GM18505 (cell line): Measurements from ENCODE around the gene TSHZ2.
"Not testable (repeated sequence)": the region's sequence is repeated elsewhere in the genome, so short reads cannot be mapped to it uniquely, and the experiment has no call there.

Source experiments
- ATAC-seq: cut with Tn5 transposase; IDR thresholded peaks from one replicate; pipeline ENCODE4 v1.9.1; 2021; ENCODE audit not compliant: unreplicated experiment
- POLR2A ChIP-seq: IDR thresholded peaks from 4 replicates; pipeline ENCODE4 v1.6.1; 2011; ENCODE audit warnings: borderline replicate concordance; ENCODE audit not compliant: insufficient read depth, insufficient read length; ENCODE audit errors: extremely low read depth

Gene TSHZ2

DNA sequence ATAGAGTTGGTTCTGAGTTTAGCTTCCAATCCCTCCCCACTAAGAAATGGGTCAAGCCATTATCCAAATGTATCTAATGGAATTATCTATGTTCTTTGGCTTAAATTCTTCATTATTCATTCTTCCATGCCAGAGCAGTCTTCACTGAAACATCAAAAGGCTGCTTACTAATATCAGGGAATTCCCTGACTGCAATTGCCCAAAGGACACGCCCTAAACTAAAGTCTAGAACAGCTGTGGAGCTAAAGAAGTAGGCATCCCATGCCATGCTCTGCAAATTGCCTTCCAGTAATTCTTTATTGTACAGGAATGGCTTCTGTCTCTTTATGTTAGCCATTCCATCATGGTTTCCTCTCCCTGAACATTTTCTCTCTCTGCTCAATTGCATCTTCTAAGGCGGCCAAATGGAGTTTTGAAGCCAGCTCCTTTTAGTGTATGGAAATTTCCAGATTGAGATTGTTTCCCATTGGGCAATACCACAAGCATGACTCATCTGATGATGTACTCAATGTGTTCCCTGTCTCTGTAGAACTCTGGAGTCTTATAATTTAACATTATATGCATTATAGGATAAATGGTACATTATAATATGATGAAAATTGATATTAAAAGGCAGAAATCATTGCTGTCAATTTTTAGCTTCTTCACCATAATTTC, 28.8 kb upstream of the TSHZ2 start:
- no peak for ATAC-seq
- TF ChIP-seq POLR2A, result no peak

DNA sequence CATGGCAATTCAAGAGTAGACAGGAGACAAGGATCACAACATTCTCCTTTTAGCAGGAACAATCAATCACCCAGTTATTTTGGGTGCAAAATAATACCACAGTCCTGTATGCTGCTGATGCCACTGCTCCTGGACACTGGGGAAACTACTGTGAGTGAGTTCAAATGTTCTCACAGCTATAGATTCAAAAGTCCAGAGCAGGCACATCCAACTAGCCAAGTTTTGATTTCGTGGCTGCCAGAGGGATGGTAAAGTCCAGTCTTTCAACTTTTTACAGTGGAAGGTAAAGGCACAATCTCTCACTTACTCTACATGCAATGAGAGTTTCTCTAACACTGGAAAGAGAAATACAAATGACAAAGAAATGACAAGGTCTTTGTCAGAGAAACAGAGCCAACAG, 26.9 kb upstream of the TSHZ2 start:
- TF ChIP-seq POLR2A, result no peak
- ATAC-seq, result no peak

DNA sequence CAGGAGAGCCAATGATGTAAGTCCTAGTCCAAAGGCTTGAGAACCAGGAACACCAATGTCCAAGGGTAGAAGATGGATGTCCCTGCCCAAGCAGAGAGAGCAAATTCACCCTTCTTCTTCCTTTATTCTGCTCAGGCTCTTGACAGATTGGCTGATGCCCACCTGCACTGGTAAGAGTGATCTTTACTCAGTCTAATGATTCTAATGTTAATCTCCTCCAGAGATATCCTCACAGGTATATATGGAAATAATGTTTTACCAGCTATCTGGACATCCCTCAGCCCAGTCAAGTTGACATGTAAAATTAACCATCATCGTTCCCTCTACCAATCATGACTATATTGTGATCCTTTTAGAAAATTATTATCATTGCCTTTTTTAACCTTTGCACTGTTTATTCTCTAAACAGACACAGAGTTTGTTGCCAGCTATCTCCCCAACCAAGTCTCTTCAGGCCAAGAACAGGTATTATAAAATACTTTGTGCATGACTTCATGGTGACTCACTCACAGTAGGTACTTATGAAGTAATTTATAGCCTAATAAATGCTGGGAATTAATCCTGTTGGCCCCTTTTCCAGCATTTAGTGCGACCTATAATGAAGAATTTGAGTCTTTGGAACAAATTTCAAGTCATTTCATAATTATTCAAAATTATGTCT, 26.2 kb upstream of the TSHZ2 start:
- ATAC-seq, result no peak
- no peak for TF ChIP-seq POLR2A

DNA sequence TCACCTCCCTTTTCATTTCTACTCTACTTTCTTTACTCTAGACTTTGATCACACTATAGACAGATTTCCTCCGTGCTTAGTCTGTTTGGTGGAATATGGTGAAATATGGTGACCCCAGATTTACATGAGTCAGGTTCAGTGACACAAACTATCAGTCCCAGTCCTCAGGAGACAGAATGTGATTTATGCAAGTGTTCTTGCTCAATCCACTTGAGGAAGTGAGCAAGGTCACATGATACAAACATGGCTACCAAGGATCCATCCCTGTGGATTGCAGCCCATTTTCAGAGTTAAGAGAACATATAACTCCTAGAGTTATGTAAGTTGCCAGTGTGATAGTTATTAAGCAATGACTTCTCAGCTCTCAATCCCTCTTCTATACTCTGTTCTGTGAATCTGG, 23.7 kb upstream of the TSHZ2 start:
- no peak for TF ChIP-seq POLR2A
- ATAC-seq, result no peak

DNA sequence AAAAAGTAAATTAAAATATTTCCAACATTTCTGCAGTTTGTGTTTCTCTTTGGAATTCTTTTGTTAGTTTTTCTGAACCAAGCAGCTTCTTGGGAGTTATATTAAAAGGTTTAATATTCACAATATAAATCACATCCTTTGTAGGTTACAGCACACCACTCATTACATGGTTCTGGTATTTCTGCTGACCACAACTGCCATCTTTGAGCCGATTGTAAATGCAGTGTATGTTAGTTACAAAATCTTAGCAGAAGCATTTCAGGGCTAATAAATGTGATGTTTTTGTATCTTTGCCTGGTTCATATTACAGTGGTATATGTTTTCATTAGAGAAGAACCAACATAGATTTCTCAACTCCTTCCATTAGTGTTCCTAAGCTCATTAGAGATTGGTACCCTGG, 19.1 kb upstream of the TSHZ2 start:
- no peak for TF ChIP-seq POLR2A

DNA sequence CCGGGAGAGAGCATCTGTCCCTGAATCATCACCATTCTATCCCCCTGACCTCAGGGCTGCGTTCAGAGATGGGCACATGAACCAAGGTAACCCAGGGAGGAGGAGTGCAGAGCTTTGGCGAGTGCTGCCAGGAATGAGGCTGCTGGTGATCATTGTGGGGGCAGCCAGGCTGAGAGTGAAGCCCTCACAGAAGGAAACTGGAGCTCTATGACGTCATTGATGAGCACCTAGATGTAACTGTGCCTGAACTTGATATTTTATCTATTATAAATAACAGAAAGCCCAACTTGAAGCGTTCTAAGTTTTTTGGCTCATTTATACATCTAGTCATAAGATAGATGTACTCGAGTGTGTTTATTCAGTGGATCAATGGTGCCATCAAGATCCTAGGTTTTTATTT, 17.3 kb upstream of the TSHZ2 start:
- ATAC-seq, result no peak

More for the DNA sequence above, 19.1 kb upstream of the TSHZ2 start:
- ATAC-seq, result no peak

DNA sequence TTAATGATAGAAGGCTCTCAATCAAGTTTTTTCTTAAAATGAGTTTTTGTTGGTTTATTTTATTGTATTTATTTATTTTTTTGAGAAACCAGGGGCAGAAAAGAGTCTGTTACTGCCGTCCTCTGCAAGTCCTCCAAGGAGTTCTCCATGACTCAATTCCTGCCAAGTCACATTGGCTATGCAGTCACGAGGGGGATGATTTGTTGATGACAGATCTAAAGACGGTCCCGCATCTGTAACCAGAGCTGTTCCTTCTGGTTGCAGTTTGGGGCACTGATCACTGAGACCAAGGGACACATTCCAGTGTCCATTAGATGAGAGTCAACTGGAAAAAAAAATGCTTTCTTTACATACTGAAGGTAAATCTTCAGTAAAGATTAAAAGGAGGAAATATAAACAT, 13.9 kb upstream of the TSHZ2 start:
- no peak for ATAC-seq
- TF ChIP-seq POLR2A, result no peak

More for the DNA sequence above, 17.3 kb upstream of the TSHZ2 start:
- TF ChIP-seq POLR2A, result no peak

DNA sequence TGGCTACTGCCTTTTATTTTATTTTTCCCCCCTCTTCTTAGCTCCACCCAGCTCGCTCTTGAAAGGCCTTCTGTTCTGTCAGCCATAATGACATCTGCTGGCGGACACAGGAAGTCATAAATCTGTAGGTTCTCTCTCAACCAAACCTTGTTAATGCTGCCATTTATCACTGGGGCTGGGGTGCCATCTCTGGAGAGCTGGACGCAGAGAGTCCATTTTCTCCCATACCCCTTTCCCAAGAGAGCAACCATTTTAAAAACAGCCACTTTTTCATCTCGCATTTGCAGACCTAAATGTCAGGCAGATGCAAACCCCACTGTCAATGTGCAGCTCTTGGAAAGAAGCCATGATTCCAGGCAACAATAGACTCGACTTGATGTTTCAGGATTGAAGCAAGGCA, 13.0 kb upstream of the TSHZ2 start:
- TF ChIP-seq POLR2A, result no peak
- ATAC-seq, result no peak

DNA sequence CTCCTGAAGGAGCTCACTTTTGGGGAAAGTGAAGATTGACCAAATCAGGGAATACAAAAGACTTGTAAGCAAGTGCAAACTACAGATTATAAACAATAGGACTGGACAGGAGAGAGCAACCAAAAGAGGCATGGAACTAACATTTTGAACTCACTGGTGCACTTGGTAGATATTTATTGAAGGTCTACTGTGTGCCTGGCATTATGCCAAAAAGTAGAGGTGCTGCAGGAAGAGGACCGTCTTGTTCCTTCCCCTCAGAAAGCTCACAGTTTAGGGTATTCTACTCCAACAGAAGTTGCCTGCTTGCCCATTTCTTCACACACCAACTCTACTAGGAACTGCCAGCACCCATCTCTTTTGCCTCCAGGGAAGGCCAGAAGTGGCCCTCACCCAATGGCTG, 10.0 kb upstream of the TSHZ2 start:
- no peak for ATAC-seq
- no peak for TF ChIP-seq POLR2A

DNA sequence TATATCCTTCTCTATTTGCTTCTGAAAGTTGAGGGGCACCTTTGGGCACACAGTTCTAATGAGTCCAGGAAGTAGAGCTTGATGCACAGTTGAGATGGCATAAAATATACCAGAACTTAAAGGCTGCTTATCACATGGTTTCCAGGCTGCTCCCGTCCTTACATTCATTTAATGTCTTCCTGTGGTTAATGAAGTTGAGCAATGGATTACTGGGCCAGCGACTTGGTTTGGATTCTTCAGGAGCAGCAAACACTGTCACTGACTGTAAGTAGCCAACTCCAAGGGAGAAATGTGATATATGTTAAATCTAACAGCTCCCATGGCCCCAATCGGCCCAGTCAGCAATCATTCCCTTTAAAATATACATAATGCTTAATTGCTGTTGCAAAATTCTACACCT, 9.0 kb upstream of the TSHZ2 start:
- no peak for TF ChIP-seq POLR2A
- no peak for ATAC-seq

DNA sequence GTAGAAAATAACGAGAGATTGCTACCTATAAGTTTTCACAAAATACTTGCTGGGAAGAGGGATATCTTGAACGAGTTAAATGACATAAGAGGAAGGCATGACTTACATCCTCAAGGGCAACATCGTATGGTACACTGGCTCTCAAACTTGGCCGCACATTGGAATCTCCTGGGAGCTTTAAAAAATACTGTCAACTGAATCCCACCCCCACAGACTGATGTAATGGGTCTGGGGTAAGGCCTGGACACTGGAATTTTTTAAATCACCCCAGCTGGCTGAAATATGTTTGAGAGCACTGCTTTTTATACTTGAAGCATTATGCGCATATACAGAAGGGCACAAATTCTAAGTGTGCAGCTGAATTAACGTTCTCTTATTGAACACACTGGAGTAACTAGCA, 8.0 kb upstream of the TSHZ2 start:
- no peak for TF ChIP-seq POLR2A
- no peak for ATAC-seq

DNA sequence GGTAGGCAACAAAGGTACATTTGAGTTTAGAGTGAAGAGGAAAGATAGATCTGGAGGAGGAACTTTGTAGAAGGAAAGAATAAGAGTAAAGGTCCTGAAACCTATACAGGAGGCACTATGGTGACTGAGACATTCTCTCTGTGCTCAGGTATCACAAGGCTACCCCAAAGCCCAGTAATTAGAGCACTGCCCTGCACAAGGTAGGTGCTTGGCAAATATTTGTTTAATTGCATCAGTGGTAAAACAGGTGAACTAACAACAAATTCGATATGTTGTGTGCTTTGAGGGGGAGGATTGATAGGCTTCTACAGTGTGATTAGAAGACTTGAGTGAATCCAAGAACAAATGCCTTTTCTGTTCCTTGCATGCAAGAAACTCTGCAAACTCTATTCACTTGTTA, 6.8 kb upstream of the TSHZ2 start:
- no peak for ATAC-seq
- TF ChIP-seq POLR2A, result no peak

DNA sequence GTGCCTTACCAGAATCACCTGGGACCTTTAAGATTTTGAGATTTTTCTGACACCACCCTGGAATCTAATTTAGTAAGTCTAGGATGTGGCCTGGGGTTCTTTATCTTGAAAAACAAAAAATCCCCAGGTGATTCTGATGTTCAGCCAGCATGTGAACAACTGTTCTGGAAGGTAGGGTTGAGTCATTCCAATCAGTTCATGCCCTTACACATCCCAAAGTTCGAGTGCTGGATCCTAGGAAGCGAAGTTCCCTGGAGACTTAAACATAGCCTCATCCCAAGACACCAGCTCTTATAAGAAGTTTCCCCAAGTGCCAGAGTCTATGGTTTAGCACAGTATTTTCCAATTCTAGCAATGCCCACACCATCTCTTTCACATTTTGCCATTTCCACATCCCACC, 6.3 kb upstream of the TSHZ2 start:
- no peak for ATAC-seq
- no peak for TF ChIP-seq POLR2A

DNA sequence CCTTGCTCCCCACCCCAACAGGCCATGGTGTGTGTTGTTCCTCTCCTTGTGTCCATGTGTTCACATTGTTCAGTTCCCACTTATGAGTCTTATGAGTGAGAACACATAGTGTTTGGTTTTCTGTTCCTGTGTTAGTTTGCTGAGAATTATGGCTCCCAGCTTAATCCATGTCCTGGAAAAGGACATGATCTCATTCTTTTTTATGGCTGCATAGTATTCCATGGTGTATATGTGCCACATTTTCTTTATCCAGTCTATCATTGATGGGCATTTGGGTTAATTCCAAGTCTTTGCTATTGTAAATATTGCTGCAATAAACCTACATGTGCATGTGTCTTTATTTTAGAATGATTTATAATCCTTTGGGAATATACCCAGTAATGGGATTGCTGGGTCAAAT, 5.6 kb upstream of the TSHZ2 start:
- ATAC-seq, result not testable (repeated sequence)
